Left renal pelvis (tissue), 4 donors: ENCODE measurements around the gene XPO1. TPM values are rescaled to one million over a fixed set of nuclear protein-coding genes. Genes with fewer than 3 reads are reported as not detected.

Experiments used
- DNase-seq, 4 donors: peaks; one replicate each; pipeline ENCODE4 v3.0.0-alpha.2; 2013; ENCODE audit warnings: low read depth in 4 of 4, low spot score in 3 of 4
- polyA plus RNA-seq, 4 donors: library from polyadenylated mRNA; unstranded; fragments of 120-200 nt; gene quantifications; one replicate each; pipeline ENCODE4 v1.2.1, GENCODE V29; 2013; ENCODE audit not compliant: insufficient read length in 4 of 4

The XPO1 gene
- polyA plus RNA-seq, 4 donors: 206 to 265 (median 257) TPM

- DNase-seq: no peak
Measured at GRCh38 chr2:61437170-61437569, 101.0 kb downstream of the XPO1 start.

GRCh38 chr2:61436092-61436491, 102.1 kb downstream of the XPO1 start:
- DNase-seq: no peak

DNA sequence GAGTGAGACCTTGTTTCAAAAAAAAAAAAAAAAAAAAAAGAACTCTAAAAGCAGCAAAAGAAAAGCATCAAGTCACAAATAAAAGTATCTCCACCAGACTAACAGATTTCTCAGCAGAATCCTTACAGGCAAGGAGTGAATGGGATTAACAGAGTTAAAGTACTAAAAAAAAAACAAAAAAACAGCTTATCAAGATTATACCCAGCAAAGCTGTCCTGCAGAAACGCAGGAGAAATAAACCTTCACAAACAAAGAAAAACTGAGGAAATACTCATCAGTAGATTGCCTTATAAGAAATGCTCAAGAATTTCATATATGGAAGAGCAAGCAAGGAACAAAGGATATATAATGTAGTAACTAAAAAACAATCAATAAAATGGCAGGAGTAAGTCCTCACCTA, 102.9 kb downstream of the XPO1 start:
- no peak for DNase-seq

- DNase-seq: no peak
Measured at GRCh38 chr2:61434314-61434713, 103.8 kb downstream of the XPO1 start.

DNA sequence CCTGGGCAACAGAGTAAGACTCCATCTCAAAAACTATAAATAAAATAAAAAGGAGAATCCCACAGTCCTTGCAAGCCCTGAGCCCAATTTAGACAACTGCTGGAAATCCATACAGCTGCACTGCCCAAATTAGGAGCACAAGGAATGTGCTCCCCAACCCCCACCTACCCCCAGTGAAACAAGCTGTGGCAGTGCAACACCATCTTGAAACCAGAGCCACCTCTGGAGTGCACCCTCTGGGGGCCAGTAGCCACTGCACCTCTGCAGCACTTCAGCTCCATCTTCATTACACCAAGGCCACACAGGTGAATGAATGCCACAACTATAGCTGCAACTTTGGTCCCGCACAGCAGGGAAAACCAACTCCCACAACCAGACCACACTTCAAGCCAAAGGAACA, 104.5 kb downstream of the XPO1 start:
- DNase-seq: no peak

GRCh38 chr2:61432990-61433389, 105.2 kb downstream of the XPO1 start:
- no peak for DNase-seq

DNA sequence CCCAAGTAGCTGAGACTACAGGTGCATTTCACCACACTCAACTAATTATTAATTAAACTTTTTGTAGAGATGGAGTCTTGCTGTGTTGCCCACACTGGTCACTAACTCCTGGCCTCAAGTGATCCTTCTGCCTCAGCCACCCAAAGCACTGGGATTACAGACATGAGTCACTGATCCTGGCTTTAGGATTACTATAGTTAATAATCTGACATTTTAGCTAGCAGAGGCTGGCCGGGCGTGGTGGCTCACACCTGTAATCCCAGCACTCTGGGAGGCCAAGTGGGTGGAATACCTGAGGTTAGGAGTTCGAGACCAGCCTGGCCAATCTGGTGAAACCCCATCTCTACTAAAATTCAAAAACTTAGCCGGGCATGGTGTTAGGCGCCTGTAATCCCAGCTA, 106.8 kb downstream of the XPO1 start:
- DNase-seq: no peak

Other genes starting within 250 kb of the XPO1 start
- gene USP34, start 67.3 kb downstream of the XPO1 start, polyA plus RNA-seq: 100 to 1,000 TPM; 119 to 145 (median 134) TPM